Renal cortical epithelial cell (primary cell): Measurements from ENCODE around the gene CHSY1. TPM values are rescaled to one million over a fixed set of nuclear protein-coding genes. Genes with fewer than 3 reads are reported as not detected.

Experiments
- DNase-seq: peaks from one replicate; pipeline ENCODE4 v3.0.0-alpha.2; 2011; ENCODE audit warnings: low read depth
- total RNA-seq: library from RNA; depleted of rRNA; stranded (reverse); fragments of >200 nt; gene quantifications from 2 replicates; pipeline ENCODE4 v1.2.3, GENCODE V29; 2014

The CHSY1 gene
- total RNA-seq, 1 donor from 2014 or later = 36.1 TPM

DNA sequence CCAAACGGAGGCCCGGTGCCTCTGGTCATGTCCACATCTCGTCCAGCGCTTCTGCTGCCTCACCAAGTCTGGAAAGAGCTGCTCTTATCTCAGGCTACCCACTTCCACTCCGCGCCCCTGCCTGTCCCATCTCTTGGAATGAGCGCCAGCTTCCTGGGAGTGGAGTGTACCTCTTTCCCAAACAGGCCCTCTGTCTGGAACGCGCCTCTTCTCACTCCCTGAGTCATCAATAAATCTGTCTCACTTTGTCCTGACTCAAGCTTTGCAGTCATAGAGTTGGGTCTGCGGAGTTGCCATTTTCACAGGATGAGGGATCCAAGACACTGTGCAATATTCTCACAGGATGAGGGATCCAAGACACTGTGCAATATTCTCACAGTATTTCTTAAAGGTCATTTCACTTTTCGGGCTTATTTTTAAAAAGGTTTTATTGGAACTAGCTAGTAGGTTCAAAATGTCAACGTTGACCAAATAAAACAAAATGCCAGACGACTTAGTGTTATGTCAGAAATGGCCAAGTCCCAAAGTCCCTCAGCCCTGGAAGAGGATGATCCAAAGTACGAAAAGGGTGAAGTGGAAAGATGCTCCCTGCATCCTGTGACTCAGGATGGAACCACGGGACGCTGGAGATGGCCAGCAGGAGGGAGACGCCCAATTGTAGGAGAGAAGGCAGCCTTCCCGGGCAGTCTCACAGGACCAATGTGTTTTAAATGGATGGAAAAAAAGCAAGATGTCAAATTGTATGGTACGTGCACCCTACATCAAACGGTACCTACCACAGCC, 81.1 kb downstream of the CHSY1 start:
- DNase-seq = no peak

GRCh38 chr15:101169495-101170071, 82.3 kb downstream of the CHSY1 start:
- DNase-seq = no peak

- DNase-seq = no peak
Measured at GRCh38 chr15:101168898-101169494, 82.9 kb downstream of the CHSY1 start.

DNA sequence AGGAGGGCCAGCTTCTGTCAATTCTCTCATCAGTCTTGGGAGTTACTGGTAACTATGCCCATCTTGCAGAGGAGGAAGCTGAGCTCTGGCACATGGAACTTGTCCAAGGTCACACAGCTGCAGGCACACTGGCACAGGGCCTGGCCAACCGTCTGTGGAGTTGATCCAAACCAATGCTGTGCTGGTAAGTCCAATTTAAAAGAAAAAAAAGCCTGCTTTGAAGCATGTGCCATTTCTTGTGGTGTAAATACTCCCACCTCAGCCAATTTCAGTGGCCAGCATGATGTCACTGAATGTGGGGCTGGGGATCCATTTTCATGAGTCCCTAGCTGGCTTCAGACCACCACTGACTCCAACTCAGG, 83.4 kb downstream of the CHSY1 start:
- DNase-seq = no peak

DNA sequence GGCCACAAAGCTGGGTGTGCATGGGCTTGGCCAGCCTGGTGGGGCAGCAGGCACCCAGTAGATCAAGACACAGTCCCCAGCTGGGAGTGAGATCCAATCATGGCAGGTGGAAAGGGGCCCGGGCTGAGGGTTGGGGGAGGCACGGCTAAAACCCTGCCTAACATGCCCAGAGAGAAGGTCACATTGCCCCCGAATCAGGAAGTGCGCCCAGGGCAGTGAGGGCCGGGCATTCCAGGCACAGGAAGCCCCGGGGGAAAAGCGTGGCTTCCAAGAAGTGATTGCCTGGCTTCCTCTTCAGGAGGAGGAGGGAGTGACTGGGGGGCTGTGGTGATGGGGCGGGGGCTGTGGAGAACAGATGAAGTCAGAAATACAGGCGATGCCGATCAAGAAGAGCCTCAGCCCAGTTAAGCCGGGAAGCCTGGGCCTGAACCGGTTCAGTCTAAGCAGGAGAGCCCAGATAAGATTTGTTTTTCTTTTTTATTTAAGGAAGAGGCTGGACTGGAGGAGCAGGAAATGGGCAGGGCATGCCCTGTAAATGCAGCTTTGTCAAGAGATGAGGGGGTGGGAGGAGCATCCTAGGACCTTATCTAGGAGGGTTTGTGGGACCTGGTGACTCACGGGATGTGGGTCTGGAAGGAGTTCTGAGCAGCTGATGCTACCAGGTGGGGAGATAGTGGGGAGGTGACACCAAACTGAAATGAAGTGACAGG, 83.9 kb downstream of the CHSY1 start:
- DNase-seq = no peak

GRCh38 chr15:101167411-101167752, 84.5 kb downstream of the CHSY1 start:
- peak; percentile 28 for DNase-seq

- no peak for DNase-seq
Measured at GRCh38 chr15:101165905-101166471, 85.9 kb downstream of the CHSY1 start.

- DNase-seq = no peak
Measured at GRCh38 chr15:101162701-101163483, 89.0 kb downstream of the CHSY1 start.

GRCh38 chr15:101161656-101162055, 90.2 kb downstream of the CHSY1 start:
- DNase-seq = no peak

GRCh38 chr15:101159936-101160815, 91.7 kb downstream of the CHSY1 start:
- DNase-seq = no peak

- DNase-seq = no peak
Measured at GRCh38 chr15:101159096-101159935, 92.5 kb downstream of the CHSY1 start.

DNA sequence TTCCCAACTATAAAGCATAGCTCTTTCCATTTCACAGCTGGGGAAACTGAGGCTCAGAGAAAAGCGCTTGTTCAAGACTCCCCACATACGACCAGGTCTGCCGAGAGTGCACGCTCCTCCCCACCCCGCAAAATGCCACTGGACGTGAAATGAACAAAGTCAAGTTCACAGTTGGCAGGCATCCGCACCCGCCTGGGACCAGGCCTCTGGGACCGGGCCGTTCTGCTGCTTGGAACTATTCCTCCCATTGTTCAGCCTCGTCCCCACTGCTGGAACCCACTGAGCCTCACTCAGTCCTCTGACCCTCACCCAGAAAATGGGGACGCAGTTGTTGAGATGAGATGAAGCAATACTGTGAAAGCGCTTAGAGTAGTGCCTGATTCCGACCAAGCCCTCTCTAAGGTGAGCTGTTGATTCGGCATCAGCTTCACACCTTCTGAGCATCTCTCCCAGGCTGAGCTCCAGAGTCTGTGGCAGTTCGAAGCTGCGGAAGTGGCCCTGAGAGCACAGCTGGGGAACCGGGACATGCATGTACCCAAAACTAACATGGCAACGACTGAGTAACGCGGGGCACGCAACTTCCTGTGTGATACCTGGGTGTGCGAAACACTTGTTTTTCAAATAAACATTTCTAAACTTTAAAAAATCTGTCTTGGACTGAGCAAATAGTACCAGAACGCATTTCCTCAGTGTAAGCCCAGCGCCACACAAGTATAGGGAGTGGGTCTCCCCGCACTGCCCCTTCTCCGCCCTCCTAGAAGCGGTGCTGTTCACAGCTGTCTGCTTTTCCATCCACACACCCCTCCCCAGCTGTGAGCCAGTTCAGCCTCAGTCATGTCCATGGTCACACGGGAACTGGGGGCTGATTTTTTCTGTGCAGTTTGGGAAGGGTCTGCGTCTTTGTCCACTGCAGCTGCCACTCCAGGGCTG, 93.4 kb downstream of the CHSY1 start:
- DNase-seq = no peak

DNA sequence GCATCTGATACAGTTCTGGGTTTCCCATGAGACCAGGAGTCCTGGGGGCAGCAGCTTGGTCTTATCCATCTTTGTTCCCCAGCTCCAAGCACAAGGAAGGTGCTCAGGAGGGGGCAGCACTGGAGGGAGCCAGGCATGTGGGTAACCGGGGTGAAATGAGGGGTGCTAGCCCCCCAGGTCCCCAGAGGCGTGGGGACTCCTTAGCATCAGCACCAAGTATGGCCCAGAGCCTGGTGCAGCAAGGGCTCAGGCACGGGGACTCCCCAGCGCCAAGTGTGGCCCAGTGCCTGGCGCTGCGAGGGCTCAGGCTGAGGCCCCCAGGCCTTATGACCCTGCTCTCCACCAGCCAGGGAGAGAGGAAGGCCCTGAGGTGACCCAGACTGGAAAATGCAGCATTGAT, 94.1 kb downstream of the CHSY1 start:
- no peak for DNase-seq

DNA sequence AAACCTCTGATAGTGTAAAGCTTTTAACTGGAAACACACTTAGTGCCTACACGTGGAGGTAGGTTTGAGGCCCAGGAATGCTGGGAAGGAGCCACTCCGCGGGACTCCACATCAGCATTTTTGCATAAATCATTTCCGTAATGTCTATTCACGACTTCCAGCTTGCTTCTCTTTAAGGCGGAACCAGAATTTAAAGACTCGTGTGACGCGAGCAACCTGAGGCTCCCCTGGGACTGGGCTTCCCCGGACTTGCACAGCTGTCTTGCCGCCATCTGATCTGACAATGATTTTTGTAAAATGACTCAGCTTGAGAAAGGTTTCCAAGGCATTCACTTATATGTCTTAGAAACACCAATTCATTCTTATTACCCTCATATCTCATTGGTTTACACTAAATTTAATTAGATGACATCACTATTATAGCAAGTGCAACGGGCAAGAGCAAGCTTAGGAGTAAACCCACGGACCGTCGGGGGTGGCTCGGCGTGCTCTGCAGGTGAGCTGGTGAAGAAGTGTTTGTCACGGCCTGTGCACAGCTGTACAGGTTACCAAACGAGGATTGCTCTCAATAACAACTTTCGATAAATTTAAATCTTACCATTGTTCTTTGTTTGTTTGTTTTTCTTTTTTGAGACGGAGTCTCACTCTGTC, 95.2 kb downstream of the CHSY1 start:
- DNase-seq = no peak

- DNase-seq = no peak
Measured at GRCh38 chr15:101156061-101156460, 95.8 kb downstream of the CHSY1 start.

GRCh38 chr15:101153801-101154656, 97.8 kb downstream of the CHSY1 start:
- DNase-seq = no peak

DNA sequence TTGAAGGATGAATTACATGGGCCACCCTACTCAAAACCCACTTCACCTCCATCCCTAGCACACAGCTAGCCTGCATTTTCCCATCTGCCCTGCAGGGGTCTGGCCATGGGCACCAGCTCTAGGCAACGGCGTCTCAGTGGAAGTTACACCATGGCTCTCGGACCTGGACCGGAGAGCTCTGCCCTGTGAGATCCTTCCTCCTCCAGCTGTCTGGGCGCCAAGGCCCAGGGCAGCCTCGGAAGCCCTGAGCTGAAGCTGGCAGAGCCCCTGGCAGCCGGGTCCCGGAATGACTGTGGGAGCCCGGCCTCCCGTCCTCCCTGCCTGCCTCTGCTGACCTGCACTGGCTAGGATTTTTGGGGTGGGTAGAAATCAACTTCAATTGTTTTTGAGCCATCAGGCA, 98.9 kb downstream of the CHSY1 start:
- DNase-seq = no peak
